Kidney (tissue), 14 donors: ENCODE measurements around the gene SLC38A7. TPM values are rescaled to one million over a fixed set of nuclear protein-coding genes. Genes with fewer than 3 reads are reported as not detected.

ENCODE experiments used
- DNase-seq, 5 donors: peaks; one replicate each; pipeline ENCODE4 v3.0.0-alpha.2; 2013 to 2020
- FAIRE-seq: peaks from 2 replicates; lab custom pipeline; 2012; peaks lifted over from hg19 to GRCh38; lab: Jason Lieb, UNC
- H3K27ac ChIP-seq, 2 donors: one replicate each; pipeline ENCODE4 v1.7.0; 2013; ENCODE audit warnings: low read depth in 2 of 2, low read length in 2 of 2, inconsistent platforms in 1 of 2
- H3K27me3 ChIP-seq: one replicate; pipeline ENCODE4 v1.7.1; 2013; ENCODE audit warnings: low read length, inconsistent platforms; ENCODE audit not compliant: control insufficient read depth, insufficient read depth
- H3K36me3 ChIP-seq, 3 donors: one replicate each; pipeline versions ENCODE4 v1.7.0 to v1.7.1; 2013; ENCODE audit warnings: low read length in 3 of 3, control low read depth in 1 of 3, inconsistent platforms in 1 of 3; ENCODE audit not compliant: insufficient read depth in 3 of 3, control insufficient read depth in 2 of 3
- H3K4me1 ChIP-seq, 3 donors: one replicate each; pipeline versions ENCODE4 v1.7.0 to v1.7.1; 2013; ENCODE audit warnings: low read length in 3 of 3, inconsistent platforms in 1 of 3, low read depth in 1 of 3; ENCODE audit not compliant: control insufficient read depth in 2 of 3, insufficient read depth in 2 of 3
- H3K4me3 ChIP-seq, 3 donors: one replicate each; pipeline versions ENCODE4 v1.7.0 to v1.8.1; 2013; ENCODE audit warnings: low read length in 3 of 3, control low read depth in 1 of 3, inconsistent platforms in 1 of 3
- H3K9ac ChIP-seq, 3 donors: one replicate each; pipeline versions ENCODE4 v1.7.0 to v1.7.1; 2013; ENCODE audit warnings: low read length in 3 of 3, control low read depth in 1 of 3, inconsistent platforms in 1 of 3
- H3K9me3 ChIP-seq, 3 donors: one replicate each; pipeline versions ENCODE4 v1.7.0 to v1.7.1; 2013; ENCODE audit warnings: low read length in 3 of 3, control low read depth in 1 of 3, inconsistent platforms in 1 of 3; ENCODE audit not compliant: control insufficient read depth in 2 of 3, insufficient read depth in 1 of 3
- CTCF ChIP-seq: IDR thresholded peaks from 3 replicates; pipeline ENCODE4 v1.5.1; 2012; ENCODE audit warnings: mild to moderate bottlenecking, moderate library complexity, borderline replicate concordance; ENCODE audit not compliant: insufficient read depth; ENCODE audit errors: extremely low read depth
- intact Hi-C: fragments of 100-400 bp; cut with DNase I; formaldehyde crosslinking; loops from one replicate; pipeline ENCODE4 v1.11.1; 2022
- polyA plus RNA-seq: library from polyadenylated mRNA; stranded (reverse); fragments of 350-450 nt; fragmentation: Illumina TruSeq; extraction: RNeasy Lipid Tissue Mini Kit (QIAGEN cat#74804); gene quantifications from one replicate; pipeline ENCODE4 v1.2.3, GENCODE V29; 2014; ENCODE audit warnings: low read depth, low replicate concordance; ENCODE audit not compliant: insufficient read depth
- total RNA-seq: library from RNA; stranded (reverse); fragmentation: NEBNext Ultra II Directional; extraction: Animal tissue kit (Norgen Biotek cat#: 25700); gene quantifications from one replicate; pipeline ENCODE4 v1.2.1, GENCODE V29; 2021
- donor health status: control.
- donor health status: control.
- donor health status: control.
- donor health status: control.
- donor health status: control.
- donor health status: DM: yes; HTN: yes; CAD: no.
- donor health status: Normal renal cell carcinoma (clear cell type).

Gene SLC38A7
- total and polyA plus RNA-seq, 2 donors from 2014 or later: 8.2 to 22.7 TPM

GRCh38 chr16:58685084-58685449 lies 497 bp upstream of the SLC38A7 start:
- peaks cover 0 to 13% (median 4%) of the 10 kb centered on the region in 3 donors for H3K4me1 ChIP-seq
- H3K4me3 ChIP-seq: peak overlapping the region in 2 of 3 donors; percentile 89 to 93
- H3K36me3 ChIP-seq: no peaks in the 10 kb centered on the region
- intact Hi-C loops: no loop called here
- H3K27ac ChIP-seq: no peak overlapping the region
- no peak for TF ChIP-seq CTCF
- H3K9ac ChIP-seq: peak overlapping the region in 1 of 3 donors; percentile 62
- no peaks in the 10 kb centered on the region for H3K27me3 ChIP-seq
- no peaks in the 10 kb centered on the region for H3K9me3 ChIP-seq
- DNase-seq: no peak
- no peak for FAIRE-seq

GRCh38 chr16:58684001-58684353 lies 593 bp downstream of the SLC38A7 start:
- peak overlapping the region; percentile 62 to 85 (median 84) for H3K9ac ChIP-seq
- intact Hi-C loops: no loop called here
- H3K4me3 ChIP-seq: peak overlapping the region; percentile 83 to 93 (median 89)
- TF ChIP-seq CTCF: no peak
- no peaks in the 10 kb centered on the region for H3K27me3 ChIP-seq
- H3K27ac ChIP-seq: peak overlapping the region in 1 of 2 donors; percentile 12
- peaks cover 0 to 5% (median 0%) of the 10 kb centered on the region in 3 donors for H3K36me3 ChIP-seq
- H3K9me3 ChIP-seq: no peaks in the 10 kb centered on the region
- peaks cover 0 to 13% (median 4%) of the 10 kb centered on the region in 3 donors for H3K4me1 ChIP-seq
- no peak for DNase-seq
- FAIRE-seq: no peak

DNA sequence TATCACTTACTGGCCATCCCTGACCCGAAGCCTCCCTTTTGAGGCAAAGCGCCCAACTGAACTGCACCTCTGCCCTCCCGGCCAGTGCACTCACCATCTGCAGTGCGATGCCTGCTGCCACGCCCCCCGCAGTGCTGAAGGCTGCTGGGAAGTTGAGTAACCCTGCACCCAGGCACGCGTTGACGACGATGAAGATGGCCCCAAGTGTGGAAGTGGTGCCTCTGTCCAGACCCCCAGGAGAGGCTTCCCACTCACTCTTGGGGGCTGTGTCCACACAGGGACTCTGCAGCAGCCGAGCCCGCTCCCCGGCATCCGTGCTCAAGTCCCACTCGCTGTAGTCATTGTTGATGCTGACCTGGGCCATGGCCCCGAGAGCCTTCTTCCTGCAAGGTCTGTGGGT lies 4.8 kb downstream of the SLC38A7 start:
- DNase-seq: peak in 1 of 5 donors; percentile 46
- Histone ChIP-seq H3K4me1 (peaks cover 0 to 12% (median 4%) of the 10 kb centered on the region in 3 donors), H3K27ac (no peak overlapping the region), H3K9me3 (no peaks in the 10 kb centered on the region), H3K27me3 (no peaks in the 10 kb centered on the region), H3K4me3 (no peak overlapping the region), H3K36me3 (peaks cover 0 to 16% (median 12%) of the 10 kb centered on the region in 3 donors), H3K9ac (no peak overlapping the region)
- TF ChIP-seq CTCF: no peak
- FAIRE-seq: no peak
- intact Hi-C loops: no loop called here

DNA sequence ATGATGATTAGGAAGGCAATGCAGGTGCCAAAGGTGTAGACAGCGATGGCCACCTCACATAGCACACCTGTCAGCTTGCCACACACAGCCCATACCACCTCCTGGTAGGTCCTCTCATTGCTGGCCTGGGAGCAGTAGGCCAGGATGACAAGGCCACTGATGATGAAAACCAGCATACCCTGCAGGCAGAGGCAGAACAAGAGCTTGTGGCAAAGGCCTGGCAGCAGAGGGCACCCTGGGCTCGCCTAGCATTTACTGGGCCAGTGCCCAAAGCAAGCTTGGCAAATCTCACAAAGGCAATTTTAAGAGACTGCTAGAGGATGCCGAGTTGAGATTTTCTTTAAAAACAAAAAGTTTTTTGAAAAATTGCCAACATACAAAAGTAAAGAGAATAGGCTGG lies 5.9 kb downstream of the SLC38A7 start:
- peak in 1 of 5 donors; percentile 43 for DNase-seq

More for the DNA sequence above, 5.9 kb downstream of the SLC38A7 start:
- Histone ChIP-seq H3K4me1 (peaks cover 0 to 7% (median 4%) of the 10 kb centered on the region in 3 donors), H3K36me3 (peaks cover 0 to 16% (median 12%) of the 10 kb centered on the region in 3 donors), H3K4me3 (no peak overlapping the region), H3K27me3 (no peaks in the 10 kb centered on the region), H3K9me3 (no peaks in the 10 kb centered on the region), H3K9ac (no peak overlapping the region), H3K27ac (no peak overlapping the region)
- intact Hi-C loops: no loop called here
- no peak for FAIRE-seq
- TF ChIP-seq CTCF: no peak
